IMR-90 (cell line): ENCODE data around the gene GARNL3. TPM values are rescaled to one million over a fixed set of nuclear protein-coding genes. Genes with fewer than 3 reads are reported as not detected.

Source experiments
- ATAC-seq: fragments of 200-7000 bp; cut with Tn5 transposase; 2 replicates; pipeline ENCODE4 v1.9.1; 2020; ENCODE audit warnings: low read depth, mild to moderate bottlenecking, moderate library complexity
- BruUV-seq: library from RNA; stranded (reverse); fragments of 400-500 nt; replicated peaks from 2 replicates; lab custom pipeline; 2021; lab: Mats Ljungman, UMichigan
- CTCF ChIA-PET: fragments of 300-600 bp; formaldehyde crosslinking; extraction: SDS; loops from one replicate; lab custom pipeline; 2021; ENCODE audit warnings: antibody characterized with exemption; lab: Yijun Ruan, JAX
- POLR2A ChIA-PET: fragments of 300-600 bp; sonication (Branson Sonifier 250); formaldehyde crosslinking; loops from one replicate; lab custom pipeline; 2022; ENCODE audit warnings: antibody characterized with exemption; ENCODE audit not compliant: unreplicated experiment; lab: Charles Lee
- DNase-seq: peaks from one replicate; pipeline ENCODE4 v3.0.0; 2013
- H2AFZ ChIP-seq: replicated peaks from 2 replicates; pipeline ENCODE3; 2013; ENCODE audit warnings: low read length, mild to moderate bottlenecking; ENCODE audit not compliant: poor library complexity
- H2AK5ac ChIP-seq: 2 replicates; pipeline ENCODE4 v1.6.1; 2013; ENCODE audit warnings: low read depth, low read length, inconsistent platforms
- H2AK9ac ChIP-seq: replicated peaks from 2 replicates; pipeline ENCODE3; 2013; ENCODE audit warnings: mild to moderate bottlenecking, low read depth, low read length, moderate library complexity; ENCODE audit not compliant: poor library complexity
- H2BK120ac ChIP-seq: 2 replicates; pipeline ENCODE4 v1.6.1; 2013; ENCODE audit warnings: low read depth, low read length, inconsistent platforms
- H2BK15ac ChIP-seq: 3 replicates; pipeline ENCODE4 v1.6.1; 2013; ENCODE audit warnings: low read depth, low read length, inconsistent platforms
- H2BK20ac ChIP-seq: 2 replicates; pipeline ENCODE4 v1.6.1; 2013; ENCODE audit warnings: low read depth, mild to moderate bottlenecking, inconsistent platforms, low read length, moderate library complexity
- H2BK5ac ChIP-seq: 2 replicates; pipeline ENCODE4 v1.6.1; 2013; ENCODE audit warnings: mild to moderate bottlenecking, low read depth, low read length, inconsistent platforms; ENCODE audit not compliant: poor library complexity, severe bottlenecking
- H3K14ac ChIP-seq: replicated peaks from 2 replicates; pipeline ENCODE4 v1.6.1; 2013; ENCODE audit warnings: low read depth, low read length, inconsistent platforms
- H3K18ac ChIP-seq: 2 replicates; pipeline ENCODE4 v1.6.1; 2013; ENCODE audit warnings: low read depth, low read length, control low read depth
- H3K23ac ChIP-seq: 2 replicates; pipeline ENCODE4 v1.6.1; 2013; ENCODE audit warnings: low read depth, low read length, inconsistent platforms
- H3K27ac ChIP-seq: 2 replicates; pipeline ENCODE4 v1.5.1; 2013; ENCODE audit warnings: mild to moderate bottlenecking, control low read depth, low read length; ENCODE audit not compliant: insufficient read depth
- H3K27me3 ChIP-seq: 2 replicates; pipeline ENCODE4 v1.6.1; 2013; ENCODE audit warnings: low read length; ENCODE audit not compliant: control insufficient read depth, insufficient read depth
- H3K36me3 ChIP-seq: 2 replicates; pipeline ENCODE4 v1.6.1; 2013; ENCODE audit warnings: low read length, mixed read lengths; ENCODE audit not compliant: control insufficient read depth, insufficient read depth
- H3K4ac ChIP-seq: 2 replicates; pipeline ENCODE4 v1.6.1; 2013; ENCODE audit warnings: low read depth, low read length, inconsistent platforms
- H3K4me1 ChIP-seq: 2 replicates; pipeline ENCODE4 v1.6.1; 2013; ENCODE audit warnings: low read length, mixed read lengths; ENCODE audit not compliant: control insufficient read depth, insufficient read depth
- H3K4me2 ChIP-seq: 2 replicates; pipeline ENCODE4 v1.6.1; 2013; ENCODE audit warnings: low read depth, mild to moderate bottlenecking, control low read depth, low read length, moderate library complexity
- H3K4me3 ChIP-seq: 2 replicates; pipeline ENCODE4 v1.5.1; 2013; ENCODE audit warnings: low read depth, mild to moderate bottlenecking, control low read depth, low read length, moderate library complexity; ENCODE audit not compliant: insufficient read depth
- H3K56ac ChIP-seq: 2 replicates; pipeline ENCODE4 v1.6.1; 2013; ENCODE audit warnings: low read length, inconsistent platforms; ENCODE audit not compliant: insufficient read depth; ENCODE audit errors: extremely low read depth
- H3K79me1 ChIP-seq, 2 experiments: 2 replicates each; pipeline ENCODE4 v1.6.1; 2013; ENCODE audit warnings: low read length in 2 of 2, inconsistent platforms in 1 of 2, low read depth in 1 of 2
- H3K9ac ChIP-seq: 2 replicates; pipeline ENCODE4 v1.6.1; 2013; ENCODE audit warnings: low read depth, low read length, control low read depth
- H3K9me1 ChIP-seq: 2 replicates; pipeline ENCODE4 v1.6.1; 2013; ENCODE audit warnings: low read length, inconsistent platforms; ENCODE audit not compliant: insufficient read depth
- H3K9me3 ChIP-seq: 2 replicates; pipeline ENCODE4 v1.6.1; 2013; ENCODE audit warnings: low read length; ENCODE audit not compliant: control insufficient read depth, insufficient read depth
- H4K20me1 ChIP-seq: 2 replicates; pipeline ENCODE4 v1.6.1; 2013; ENCODE audit warnings: low read length, inconsistent platforms; ENCODE audit not compliant: insufficient read depth
- H4K5ac ChIP-seq: 2 replicates; pipeline ENCODE4 v1.6.1; 2013; ENCODE audit warnings: mild to moderate bottlenecking, low read depth, low read length, control low read depth
- H4K8ac ChIP-seq, 2 experiments: 2 replicates each; pipeline ENCODE4 v1.6.1; 2013; ENCODE audit warnings: low read depth in 2 of 2, low read length in 2 of 2, control low read depth in 1 of 2, inconsistent platforms in 1 of 2
- H4K91ac ChIP-seq: 2 replicates; pipeline ENCODE4 v1.6.1; 2013; ENCODE audit warnings: low read depth, low read length, inconsistent platforms; ENCODE audit not compliant: insufficient read depth
- CHD1 ChIP-seq: IDR thresholded peaks from 2 replicates; pipeline ENCODE4 v1.6.1; 2012; ENCODE audit warnings: low read depth, low read length, improper control_type of control experiment
- CTCF ChIP-seq: conservative IDR thresholded peaks from 2 replicates; pipeline ENCODE4 v1.5.1; 2012; ENCODE audit warnings: mild to moderate bottlenecking, low read depth, low read length, improper control_type of control experiment
- ELK1 ChIP-seq: fragments of 150-350 bp; IDR thresholded peaks from 2 replicates; pipeline ENCODE4 v1.6.1; 2016; ENCODE audit warnings: low read depth, mild to moderate bottlenecking, low read length, moderate library complexity, borderline replicate concordance
- FOS ChIP-seq: fragments of 150-350 bp; IDR thresholded peaks from 2 replicates; pipeline ENCODE4 v1.6.1; 2016; ENCODE audit warnings: low read depth, low read length
- MAFK ChIP-seq: IDR thresholded peaks from 2 replicates; pipeline ENCODE4 v1.6.1; 2012; ENCODE audit warnings: low read depth, low read length, improper control_type of control experiment
- MAZ ChIP-seq: IDR thresholded peaks from 2 replicates; pipeline ENCODE4 v1.6.1; 2012; ENCODE audit warnings: low read depth, mild to moderate bottlenecking, low read length, improper control_type of control experiment, moderate library complexity, borderline replicate concordance
- MXI1 ChIP-seq: IDR thresholded peaks from 2 replicates; pipeline ENCODE4 v1.6.1; 2012; ENCODE audit warnings: low read depth, mild to moderate bottlenecking, low read length, moderate library complexity, borderline replicate concordance
- POLR2A ChIP-seq: IDR thresholded peaks from 2 replicates; pipeline ENCODE4 v1.6.1; 2012; ENCODE audit warnings: mild to moderate bottlenecking, low read depth, low read length
- RAD21 ChIP-seq: IDR thresholded peaks from 2 replicates; pipeline ENCODE4 v1.6.1; 2012; ENCODE audit warnings: low read length, improper control_type of control experiment
- RCOR1 ChIP-seq: IDR thresholded peaks from 2 replicates; pipeline ENCODE4 v1.6.1; 2012; ENCODE audit warnings: mild to moderate bottlenecking, low read length, improper control_type of control experiment; ENCODE audit not compliant: insufficient replicate concordance
- RFX5 ChIP-seq: IDR thresholded peaks from 2 replicates; pipeline ENCODE4 v1.8.0; 2012; ENCODE audit warnings: low read depth, mild to moderate bottlenecking, low read length, moderate library complexity
- SMC3 ChIP-seq: fragments of 150-350 bp; IDR thresholded peaks from 2 replicates; pipeline ENCODE4 v1.6.1; 2016; ENCODE audit warnings: low read depth, mild to moderate bottlenecking, antibody characterized with exemption, low read length, moderate library complexity
- USF2 ChIP-seq: fragments of 150-350 bp; IDR thresholded peaks from 2 replicates; pipeline ENCODE4 v1.6.1; 2017; ENCODE audit warnings: mild to moderate bottlenecking, antibody characterized with exemption, low read length, low read depth
- WGBS, 2 experiments: methylation state at CpG; one replicate each; pipeline versions ENCODE4 v1.1.5 to v1.1.7; 2013; ENCODE audit warnings: missing lambda C conversion rate in 2 of 2; ENCODE audit not compliant: insufficient read length in 1 of 2; ENCODE audit errors: extremely low coverage in 2 of 2; 5-methylcytosine and 5-hydroxymethylcytosine counted together
- dilution Hi-C: fragments of 300-500 bp; cut with HindIII; formaldehyde crosslinking; loops from one replicate; pipeline ENCODE4 v1.14.3; 2018; ENCODE audit warnings: low sequenced_read_pairs; ENCODE audit not compliant: unreplicated experiment
- in situ Hi-C: fragments of 300-500 bp; cut with MboI; formaldehyde crosslinking; loops from 3 replicates; pipeline ENCODE4 v1.14.3; 2019; ENCODE audit warnings: low sequenced_read_pairs, inconsistent platforms, mixed read lengths
- intact Hi-C: fragments of 100-400 bp; cut with micrococcal nuclease; formaldehyde crosslinking; loops from 2 replicates; pipeline ENCODE4 v1.10.0; 2022
- polyA plus RNA-seq, 3 experiments: library from polyadenylated mRNA; depleted of rRNA; stranded (reverse); fragments of >200 nt; gene quantifications; 2 replicates each; pipeline ENCODE4 v1.2.3, GENCODE V29; 2012; ENCODE audit warnings: low replicate concordance in 1 of 3
- total RNA-seq: library from RNA; depleted of rRNA; stranded (reverse); fragments of >200 nt; gene quantifications from 2 replicates; pipeline ENCODE4 v1.2.3, GENCODE V29; 2012

GARNL3 gene
- total and polyA plus RNA-seq, 2 of the 4 experiments (the other 2 are of a cell fraction): 1.9 to 5.0 TPM

- no peak overlapping the region for H2BK120ac ChIP-seq
- TF ChIP-seq CTCF (no peak), SMC3 (no peak), RCOR1 (no peak), FOS (no peak), CHD1 (no peak), MAFK (no peak), RAD21 (no peak), USF2 (no peak), ELK1 (no peak), MXI1 (no peak), MAZ (no peak), RFX5 (no peak), POLR2A (no peak)
- no peak overlapping the region for H3K4me2 ChIP-seq
- no peak overlapping the region for H2AFZ ChIP-seq
- ATAC-seq (no peak), DNase-seq (no peak)
- no peak overlapping the region for H3K23ac ChIP-seq
- intact Hi-C loops (no loop called here), dilution Hi-C loops (no loop called here), in situ Hi-C loops (no loop called here)
- no peak overlapping the region for H2BK15ac ChIP-seq
- H4K8ac ChIP-seq: no peak overlapping the region
- H3K9me3 ChIP-seq: no peaks in the 10 kb centered on the region
- H4K20me1 ChIP-seq: no peaks in the 10 kb centered on the region
- H3K27me3 ChIP-seq: no peaks in the 10 kb centered on the region
- no peak overlapping the region for H3K27ac ChIP-seq
- H2BK5ac ChIP-seq: no peak overlapping the region
- 0 out of 2 replicates have a peak, but pooled peaks cover 2% of the 10 kb centered on the region for H3K36me3 ChIP-seq
- H3K14ac ChIP-seq: no peak overlapping the region
- POLR2A ChIA-PET: interaction anchor here (0.5 kb wide), 1 partner anchor 14 kb away, joined by 3 read pairs; no protein-coding TSS in a partner anchor
- peaks cover 9% of the 10 kb centered on the region for H3K4me1 ChIP-seq
- H3K4ac ChIP-seq: no peak overlapping the region
- H3K18ac ChIP-seq: no peak overlapping the region
- H3K9me1 ChIP-seq: peaks cover 12% of the 10 kb centered on the region; the same call in 1 of the 2 replicates
- H3K4me3 ChIP-seq: no peak overlapping the region
- H2AK5ac ChIP-seq: no peak overlapping the region
- no peak overlapping the region for H2BK20ac ChIP-seq
- CTCF ChIA-PET: interaction anchor here (0.6 to 0.9 kb wide), 3 partner anchors 10 to 27 kb away, joined by 3 read pairs; no protein-coding TSS in a partner anchor
- no peak overlapping the region for H4K91ac ChIP-seq
- H3K56ac ChIP-seq: no peak overlapping the region
- WGBS, 2 experiments: 97% methylated on average over 3 of the region's 6 CpGs; no CpG with 5 or more reads in 1 of the 2 experiments
- BruUV-seq: no TSS peak
- H2AK9ac ChIP-seq: no peak overlapping the region
- peaks cover 16 to 25% of the 10 kb centered on the region in 2 experiments for H3K79me1 ChIP-seq
- H4K5ac ChIP-seq: no peak overlapping the region
- H3K9ac ChIP-seq: no peak overlapping the region
These were observed 154.8 kb downstream of the GARNL3 start for GRCh38 chr9:127419348-127419747.
